HFF-Myc (cell line): Measurements from ENCODE around the gene TBL2.
"Not testable (repeated sequence)": the region's sequence is repeated elsewhere in the genome, so short reads cannot be mapped to it uniquely, and the experiment has no call there.

Experiments
- DNase-seq: peaks from one replicate; pipeline ENCODE4 v3.0.0-alpha.2; 2011; ENCODE audit warnings: low read depth; ENCODE audit errors: extremely low read depth
- H3K4me3 ChIP-seq: replicated peaks from 2 replicates; pipeline ENCODE4 v1.5.1; 2011; ENCODE audit warnings: low read depth, mild to moderate bottlenecking, control low read depth, low read length
- TF ChIP-seq, protein P1 (sequence below): IDR thresholded peaks from 2 replicates; pipeline ENCODE4 v1.5.1; 2012; ENCODE audit warnings: mild to moderate bottlenecking, low read depth, low read length, control low read depth; ENCODE audit errors: missing control alignments

Gene TBL2

DNA sequence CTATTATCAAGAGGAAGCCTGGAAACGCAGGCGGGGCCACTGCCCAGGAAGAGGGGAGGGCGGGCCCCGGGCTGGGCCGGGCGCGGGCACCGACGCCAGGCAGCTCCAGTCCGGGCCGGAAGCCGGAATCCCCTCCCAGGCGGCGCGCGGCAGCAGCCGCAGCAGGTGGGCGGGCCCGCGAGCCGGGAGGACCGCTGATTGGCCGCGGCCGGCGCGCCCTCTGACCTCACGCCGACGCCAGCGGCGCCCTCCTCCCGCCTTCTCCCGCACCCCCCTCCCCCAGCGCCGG, 21.3 kb downstream of the TBL2 start:
- TF ChIP-seq, protein P1, sequence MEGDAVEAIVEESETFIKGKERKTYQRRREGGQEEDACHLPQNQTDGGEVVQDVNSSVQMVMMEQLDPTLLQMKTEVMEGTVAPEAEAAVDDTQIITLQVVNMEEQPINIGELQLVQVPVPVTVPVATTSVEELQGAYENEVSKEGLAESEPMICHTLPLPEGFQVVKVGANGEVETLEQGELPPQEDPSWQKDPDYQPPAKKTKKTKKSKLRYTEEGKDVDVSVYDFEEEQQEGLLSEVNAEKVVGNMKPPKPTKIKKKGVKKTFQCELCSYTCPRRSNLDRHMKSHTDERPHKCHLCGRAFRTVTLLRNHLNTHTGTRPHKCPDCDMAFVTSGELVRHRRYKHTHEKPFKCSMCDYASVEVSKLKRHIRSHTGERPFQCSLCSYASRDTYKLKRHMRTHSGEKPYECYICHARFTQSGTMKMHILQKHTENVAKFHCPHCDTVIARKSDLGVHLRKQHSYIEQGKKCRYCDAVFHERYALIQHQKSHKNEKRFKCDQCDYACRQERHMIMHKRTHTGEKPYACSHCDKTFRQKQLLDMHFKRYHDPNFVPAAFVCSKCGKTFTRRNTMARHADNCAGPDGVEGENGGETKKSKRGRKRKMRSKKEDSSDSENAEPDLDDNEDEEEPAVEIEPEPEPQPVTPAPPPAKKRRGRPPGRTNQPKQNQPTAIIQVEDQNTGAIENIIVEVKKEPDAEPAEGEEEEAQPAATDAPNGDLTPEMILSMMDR, result no peak
- DNase-seq, result peak; percentile 66
- H3K4me3 ChIP-seq, result peak overlapping the region; percentile 76

DNA sequence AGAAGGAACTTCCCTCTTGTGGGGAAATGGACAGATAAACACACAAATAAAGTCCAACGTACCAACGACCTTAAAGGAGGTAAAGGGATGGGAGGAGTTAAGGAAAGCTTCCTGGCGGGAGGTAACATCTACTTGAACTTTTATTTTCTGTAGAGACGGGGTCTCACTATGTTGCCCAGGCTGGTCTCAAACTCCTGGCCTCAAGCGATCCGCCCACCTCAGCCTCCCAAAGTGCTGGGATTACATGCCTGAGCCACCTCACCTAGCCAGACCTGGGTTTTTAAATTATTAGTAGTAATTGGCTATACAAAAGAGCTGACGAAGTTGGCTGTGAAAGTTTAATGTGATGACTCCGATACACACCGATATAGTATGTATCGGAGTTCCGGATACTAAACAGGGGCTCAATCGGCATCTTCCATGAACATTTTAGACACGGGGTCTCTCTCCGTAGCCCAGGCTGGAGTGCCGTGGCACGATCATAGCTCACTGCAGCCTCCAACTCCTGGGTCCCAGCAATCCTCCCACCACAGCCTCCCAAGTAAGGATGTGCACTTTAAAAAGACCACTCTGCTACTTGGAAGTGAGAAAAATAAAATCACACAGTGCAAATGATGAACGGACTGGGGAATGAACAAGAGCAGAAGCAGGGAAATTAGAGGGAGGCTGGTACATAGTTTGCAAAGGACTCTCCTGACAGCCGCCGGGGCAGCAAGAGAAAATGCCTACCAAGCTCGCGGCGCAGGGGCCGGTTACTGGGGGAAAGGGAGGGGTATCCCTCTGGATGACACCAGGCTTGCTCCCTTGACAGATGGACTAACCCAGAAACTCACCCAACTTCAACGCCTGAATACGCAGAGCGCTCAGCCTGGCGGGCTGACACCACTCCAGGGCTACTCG, 21.9 kb downstream of the TBL2 start:
- DNase-seq, result no peak
- H3K4me3 ChIP-seq, result peak overlapping the region; percentile 76
- TF ChIP-seq, protein P1, result no peak

DNA sequence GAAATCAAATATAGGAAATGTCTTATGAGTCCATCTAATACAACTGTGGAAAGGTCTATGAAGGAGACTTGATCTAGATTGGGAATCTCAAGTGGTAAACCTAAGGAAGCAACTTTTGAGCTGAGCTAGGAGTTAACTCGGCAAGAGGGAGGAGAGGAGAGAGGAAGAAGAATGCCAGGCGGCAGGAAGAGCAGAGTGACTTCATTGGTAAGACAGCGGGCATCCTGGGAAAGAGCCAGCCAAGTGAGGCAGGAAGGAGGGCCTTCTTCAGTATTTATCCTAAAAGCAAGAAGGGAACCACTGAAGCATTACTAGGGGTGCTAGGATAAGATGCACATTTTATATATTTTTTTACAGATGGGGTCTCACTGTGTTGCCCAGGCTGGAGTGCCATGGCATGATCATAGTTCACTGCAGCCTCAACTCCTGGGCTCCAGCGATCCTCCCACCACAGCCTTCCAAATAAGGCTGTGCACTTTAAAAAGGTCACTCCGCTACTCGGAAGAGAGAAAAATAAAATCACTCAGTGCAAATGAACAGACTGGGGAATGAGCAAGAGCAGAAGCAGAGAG, 22.9 kb downstream of the TBL2 start:
- H3K4me3 ChIP-seq, result peak overlapping the region; percentile 76
- no peak for DNase-seq
- TF ChIP-seq, protein P1, result no peak

DNA sequence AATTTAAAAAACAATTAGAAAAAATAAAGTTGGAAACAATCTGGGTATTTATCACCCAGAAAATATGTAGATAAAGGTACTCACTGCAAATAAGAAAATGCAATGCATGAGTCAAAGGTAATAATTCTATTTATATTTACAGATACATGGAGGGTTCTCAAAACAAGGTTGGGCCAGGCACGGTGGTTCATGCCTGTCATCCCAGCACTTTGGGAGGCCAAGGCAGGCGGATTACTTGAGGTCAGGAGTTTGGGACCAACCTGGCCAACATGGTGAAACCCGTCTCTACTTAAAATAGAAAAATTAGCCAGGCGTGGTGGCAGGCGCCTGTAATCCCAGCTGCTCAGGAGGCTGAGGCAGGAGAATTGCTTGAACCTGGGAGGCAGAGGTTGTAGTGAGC, 28.3 kb downstream of the TBL2 start:
- not testable (repeated sequence) for DNase-seq, H3K4me3 ChIP-seq

DNA sequence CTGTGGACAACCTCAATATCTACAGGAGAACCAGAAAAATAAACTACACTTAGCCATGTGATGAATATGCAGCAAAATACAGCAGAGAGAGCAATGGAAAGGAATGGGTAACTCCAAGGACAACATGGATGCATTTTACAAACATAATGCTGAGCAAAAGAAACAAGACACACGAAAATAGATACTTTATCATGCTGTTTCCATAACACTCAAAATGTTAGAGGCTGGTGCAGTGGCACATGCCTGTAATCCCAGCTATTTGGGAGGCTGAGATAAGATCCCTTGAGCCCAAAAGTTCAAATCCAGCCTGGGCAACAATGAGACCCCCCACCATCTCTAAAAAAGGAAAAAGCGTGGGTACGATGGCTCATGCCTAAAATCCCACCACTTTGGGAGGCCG, 29.2 kb downstream of the TBL2 start:
- TF ChIP-seq, protein P1, result no peak
- H3K4me3 ChIP-seq, result no peak overlapping the region
- no peak for DNase-seq

DNA sequence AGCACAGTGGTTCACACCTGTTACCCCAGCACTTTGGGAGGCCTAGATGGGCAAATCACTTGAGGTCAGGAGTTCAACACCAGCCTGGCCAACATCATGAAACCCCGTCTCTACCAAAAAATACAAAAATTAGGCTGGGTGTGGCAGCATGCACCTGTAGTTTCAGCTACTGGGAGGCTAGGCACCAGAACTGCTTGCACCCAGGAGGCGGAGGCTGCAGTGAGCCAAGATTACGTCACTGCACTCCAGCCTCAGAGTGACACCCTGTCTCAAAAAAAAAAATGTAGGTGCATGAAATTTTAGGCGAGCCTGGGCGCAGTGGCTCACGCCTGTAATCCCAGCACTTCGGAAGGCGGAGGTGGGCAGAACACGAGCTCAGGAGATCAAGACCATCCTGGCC, 30.5 kb downstream of the TBL2 start:
- TF ChIP-seq, protein P1, result no peak

DNA sequence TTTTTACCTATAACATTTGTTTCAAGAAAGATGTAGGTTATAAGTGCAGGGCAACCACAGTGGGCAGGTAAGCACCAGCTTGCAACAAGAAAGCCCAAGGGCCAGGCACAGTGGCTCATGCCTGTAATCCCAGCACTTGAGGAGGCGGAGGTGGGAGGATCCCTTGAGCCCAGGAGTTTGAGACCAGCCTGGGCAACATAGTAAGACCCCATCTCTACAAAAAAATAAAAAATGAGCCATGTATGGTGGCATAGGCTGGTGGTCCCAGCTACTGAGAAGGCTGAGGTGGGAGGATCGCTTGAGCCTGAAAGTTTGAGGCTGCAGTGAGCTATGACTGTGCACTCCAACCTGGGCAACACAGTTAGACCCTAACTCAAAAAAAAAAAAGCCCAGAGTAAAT, 33.7 kb downstream of the TBL2 start:
- DNase-seq, result no peak
- TF ChIP-seq, protein P1, result no peak
- H3K4me3 ChIP-seq, result no peak overlapping the region

More for the DNA sequence above, 30.5 kb downstream of the TBL2 start:
- DNase-seq, result no peak
- no peak overlapping the region for H3K4me3 ChIP-seq
